Gastrocnemius medialis (tissue), 4 donors: ENCODE data around the gene UBE2E1. TPM values are rescaled to one million over a fixed set of nuclear protein-coding genes. Genes with fewer than 3 reads are reported as not detected.
A peak's percentile ranks its signal among the peaks of the same experiment; 100 is the strongest.

Experiments
- ATAC-seq, 2 donors: fragments of 150-250 bp; one replicate each; pipeline ENCODE4 v1.9.1; 2016
- DNase-seq, 2 donors: peaks; one replicate each; pipeline ENCODE4 v3.0.0-alpha.2; 2019
- H3K27ac ChIP-seq, 4 donors: fragments of 200-600 bp; sonication (generic); 1 replicate in 1 of 4; 2 replicates in 3 of 4; pipeline ENCODE4 v1.5.1; 2016 to 2018; ENCODE audit warnings: mild to moderate bottlenecking in 2 of 4, moderate library complexity in 1 of 4
- H3K27me3 ChIP-seq, 3 donors: fragments of 200-600 bp; sonication (generic) in 2 of 3; 1 replicate in 1 of 3; 2 replicates in 2 of 3; pipeline versions ENCODE4 v1.5.1 to v1.6.0; 2016 to 2019; ENCODE audit warnings: mild to moderate bottlenecking in 1 of 3, moderate library complexity in 1 of 3
- H3K36me3 ChIP-seq, 2 donors: fragments of 200-600 bp; sonication (generic) in 1 of 2; one replicate each; pipeline ENCODE4 v1.5.1; 2017 to 2018
- H3K4me1 ChIP-seq, 2 donors: fragments of 200-600 bp; sonication (generic) in 1 of 2; one replicate each; pipeline ENCODE4 v1.5.1; 2016 to 2017; ENCODE audit warnings: mild to moderate bottlenecking in 2 of 2
- H3K4me3 ChIP-seq, 4 donors: fragments of 200-600 bp; sonication (generic) in 3 of 4; 1 replicate in 1 of 4; 2 replicates in 3 of 4; pipeline ENCODE4 v1.5.1; 2016 to 2019; ENCODE audit warnings: mild to moderate bottlenecking in 2 of 4
- H3K9me3 ChIP-seq, 3 donors: fragments of 200-600 bp; sonication (generic) in 2 of 3; 1 replicate in 1 of 3; 2 replicates in 2 of 3; pipeline ENCODE4 v1.5.1; 2016 to 2019
- CTCF ChIP-seq, 5 experiments: fragments of 450-650 bp in 3 of 5; fragments of 200-600 bp in 2 of 5; sonication (generic) in 2 of 5; IDR thresholded peaks in 4 of 5; conservative IDR thresholded peaks in 1 of 5; 1 replicate in 4 of 5; 2 replicates in 1 of 5; pipeline ENCODE4 v1.5.1; 2016 to 2019; ENCODE audit warnings: antibody characterized with exemption in 5 of 5, mild to moderate bottlenecking in 3 of 5, moderate library complexity in 3 of 5
- POLR2A ChIP-seq, 2 donors: fragments of 450-650 bp; IDR thresholded peaks; one replicate each; pipeline ENCODE4 v1.6.1; 2017; ENCODE audit warnings: antibody characterized with exemption in 2 of 2, mild to moderate bottlenecking in 2 of 2, moderate library complexity in 2 of 2
- in situ Hi-C, 4 donors: fragments of 200-750 bp; cut with MboI; loops; one replicate each; pipeline versions ENCODE4 v1.15.0 to v1.8.0; 2017; ENCODE audit warnings: low sequenced_read_pairs in 4 of 4
- intact Hi-C: fragments of 100-400 bp; cut with DNase I; formaldehyde crosslinking; loops from one replicate; pipeline ENCODE4 v1.15.1; 2023; ENCODE audit warnings: low total_unique reads
- total RNA-seq, 4 donors: library from RNA; depleted of rRNA; stranded (reverse); fragments of >200 nt; gene quantifications; one replicate each; pipeline versions ENCODE4 v1.1.0 to v1.2.3, GENCODE V29; 2016

The UBE2E1 gene
- total RNA-seq, 4 donors from 2014 or later: 54.8 to 153 (median 109) TPM

- Histone ChIP-seq H3K27ac (no peak overlapping the region), H3K9me3 (no peaks in the 10 kb centered on the region), H3K4me1 (peaks cover 44 to 59% of the 10 kb centered on the region in 2 donors), H3K4me3 (no peak overlapping the region), H3K36me3 (no peaks in the 10 kb centered on the region), H3K27me3 (no peaks in the 10 kb centered on the region)
- in situ Hi-C loops: no loop called here
- DNase-seq (no peak), ATAC-seq (no peak)
- no peak for TF ChIP-seq CTCF (IDR thresholded peaks at IDR 0.05 in 4 of 5, conservative IDR thresholded peaks at IDR 0.05 in 1 of 5)
- TF ChIP-seq POLR2A (IDR thresholded peaks at IDR 0.05): no peak
- intact Hi-C loops: no loop called here
These were observed 11.0 kb downstream of the UBE2E1 start for GRCh38 chr3:23816721-23817120.

GRCh38 chr3:23817508-23818223, 11.9 kb downstream of the UBE2E1 start:
- no peak overlapping the region for H3K4me3 ChIP-seq
- TF ChIP-seq POLR2A (IDR thresholded peaks at IDR 0.05) (no peak), CTCF (IDR thresholded peaks at IDR 0.05 in 4 of 5, conservative IDR thresholded peaks at IDR 0.05 in 1 of 5) (no peak)
- no peaks in the 10 kb centered on the region for H3K36me3 ChIP-seq
- intact Hi-C loops: no loop called here
- peaks cover 41 to 51% of the 10 kb centered on the region in 2 donors for H3K4me1 ChIP-seq
- H3K27ac ChIP-seq: no peak overlapping the region
- in situ Hi-C loops: no loop called here
- no peak for ATAC-seq
- H3K27me3 ChIP-seq: no peaks in the 10 kb centered on the region
- no peaks in the 10 kb centered on the region for H3K9me3 ChIP-seq
- no peak for DNase-seq

- Histone ChIP-seq H3K27ac (peak overlapping the region in 1 of 4 donors; percentile 4), H3K36me3 (no peaks in the 10 kb centered on the region), H3K4me1 (peaks cover 46 to 47% of the 10 kb centered on the region in 2 donors), H3K4me3 (no peak overlapping the region), H3K9me3 (no peaks in the 10 kb centered on the region), H3K27me3 (no peaks in the 10 kb centered on the region)
- DNase-seq (no peak), ATAC-seq (peak in 1 of 2 donors; percentile 88)
- no peak for TF ChIP-seq POLR2A (IDR thresholded peaks at IDR 0.05)
- no peak for TF ChIP-seq CTCF (IDR thresholded peaks at IDR 0.05 in 4 of 5, conservative IDR thresholded peaks at IDR 0.05 in 1 of 5)
- intact Hi-C loops: no loop called here
- in situ Hi-C loops: no loop called here
These were observed 14.0 kb downstream of the UBE2E1 start for GRCh38 chr3:23819599-23820360.

- intact Hi-C loops: no loop called here
- Histone ChIP-seq H3K4me3 (no peak overlapping the region), H3K36me3 (no peaks in the 10 kb centered on the region), H3K27me3 (no peaks in the 10 kb centered on the region), H3K9me3 (no peaks in the 10 kb centered on the region), H3K27ac (no peak overlapping the region), H3K4me1 (peaks cover 35 to 50% of the 10 kb centered on the region in 2 donors)
- no peak for ATAC-seq
- DNase-seq: no peak
- in situ Hi-C loops: no loop called here
- no peak for TF ChIP-seq POLR2A (IDR thresholded peaks at IDR 0.05)
- TF ChIP-seq CTCF (IDR thresholded peaks at IDR 0.05 in 4 of 5, conservative IDR thresholded peaks at IDR 0.05 in 1 of 5): no peak
These were observed 15.1 kb downstream of the UBE2E1 start for GRCh38 chr3:23820888-23821287.
